Measurements from ENCODE around the gene NAGA.

- TF ChIP-seq POLR2AphosphoS5 (IDR thresholded peaks at IDR 0.05; ENCODE audit: low read depth, low read length) (no peak), REST (IDR thresholded peaks at IDR 0.05; ENCODE audit: insufficient read depth in 1 of 2, low read depth in 2 of 2, low read length in 2 of 2) (no peak), TAF1 (IDR thresholded peaks at IDR 0.05; ENCODE audit: borderline replicate concordance, insufficient read depth, low read length) (no peak), FOXP2 (optimal IDR thresholded peaks at IDR 0.05; ENCODE audit: borderline replicate concordance, extremely low read depth, extremely low read length, insufficient read depth) (no peak)
These were observed 52.4 kb downstream of the NAGA start for GRCh38 chr22:42018224-42018623.

Measured in PFSK-1 (cell line).